Common myeloid progenitor, CD34-positive (primary cell): ENCODE results near the gene E2F6.
A peak's percentile ranks its signal among the peaks of the same experiment; 100 is the strongest.

Experiments used
- CTCF ChIA-PET: fragments of 350-600 bp; sonication (Branson Sonifier 250); formaldehyde crosslinking; loops from one replicate; lab custom pipeline; 2021; ENCODE audit warnings: antibody characterized with exemption; lab: Charles Lee
- POLR2A ChIA-PET: fragments of 350-600 bp; sonication (Branson Sonifier 250); formaldehyde crosslinking; loops from one replicate; lab custom pipeline; 2021; ENCODE audit warnings: antibody characterized with exemption; lab: Charles Lee
- DNase-seq, 3 donors: peaks; one replicate each; pipeline versions ENCODE4 v3.0.0 to v3.0.0-alpha.2; 2013
- H3K27ac ChIP-seq, 2 experiments: 1 replicate in 1 of 2; 2 replicates in 1 of 2; pipeline ENCODE4 v1.7.0; 2013; ENCODE audit warnings: inconsistent platforms in 2 of 2, low read length in 2 of 2, mild to moderate bottlenecking in 2 of 2, low read depth in 1 of 2, moderate library complexity in 1 of 2; ENCODE audit not compliant: severe bottlenecking in 2 of 2, insufficient read depth in 1 of 2, poor library complexity in 1 of 2
- H3K27me3 ChIP-seq, 5 experiments: replicated peaks in 2 of 5; 1 replicate in 3 of 5; 2 replicates in 2 of 5; pipeline versions ENCODE4 v1.6.1 to v1.7.0; 2013; ENCODE audit warnings: low read length in 4 of 5, mild to moderate bottlenecking in 2 of 5, moderate library complexity in 2 of 5, inconsistent platforms in 1 of 5; ENCODE audit not compliant: insufficient read depth in 5 of 5, control insufficient read depth in 4 of 5
- H3K36me3 ChIP-seq, 4 experiments: 1 replicate in 2 of 4; 2 replicates in 2 of 4; pipeline versions ENCODE4 v1.6.1 to v1.7.0; 2013; ENCODE audit warnings: low read length in 3 of 4, control low read depth in 1 of 4, mild to moderate bottlenecking in 1 of 4; ENCODE audit not compliant: control insufficient read depth in 4 of 4, insufficient read depth in 4 of 4
- H3K4me1 ChIP-seq, 4 experiments: 1 replicate in 3 of 4; 2 replicates in 1 of 4; pipeline versions ENCODE4 v1.6.1 to v1.7.1; 2013; ENCODE audit warnings: low read length in 3 of 4, mild to moderate bottlenecking in 3 of 4, control low read depth in 1 of 4, inconsistent platforms in 1 of 4, moderate library complexity in 1 of 4; ENCODE audit not compliant: control insufficient read depth in 4 of 4, insufficient read depth in 4 of 4; ENCODE audit errors: control extremely low read depth in 1 of 4
- H3K4me3 ChIP-seq, 7 experiments: 1 replicate in 4 of 7; 2 replicates in 3 of 7; pipeline versions ENCODE4 v1.5.1 to v1.7.0; 2013; ENCODE audit warnings: mild to moderate bottlenecking in 7 of 7, low read length in 6 of 7, moderate library complexity in 6 of 7, inconsistent platforms in 2 of 7, low read depth in 2 of 7, control low read depth in 1 of 7; ENCODE audit not compliant: insufficient read depth in 4 of 7, control insufficient read depth in 1 of 7; ENCODE audit errors: extremely low read depth in 1 of 7
- H3K9me3 ChIP-seq, 5 experiments: 1 replicate in 4 of 5; 2 replicates in 1 of 5; pipeline versions ENCODE4 v1.6.1 to v1.7.1; 2013; ENCODE audit warnings: low read length in 4 of 5, mild to moderate bottlenecking in 2 of 5, inconsistent platforms in 1 of 5, low read depth in 1 of 5, moderate library complexity in 1 of 5; ENCODE audit not compliant: control insufficient read depth in 4 of 5, insufficient read depth in 2 of 5; ENCODE audit errors: control extremely low read depth in 1 of 5
- WGBS: methylation state at CpG from one replicate; pipeline ENCODE4 v1.1.5; 2013; ENCODE audit not compliant: insufficient coverage; 5-methylcytosine and 5-hydroxymethylcytosine counted together

E2F6 gene

GRCh38 chr2:11465110-11465484 is 864 bp downstream of the E2F6 start:
- POLR2A ChIA-PET, result no interaction called here
- Histone ChIP-seq H3K4me3 (peak overlapping the region in 6 of 7 experiments; percentile 73 to 93 (median 80)), H3K4me1 (peaks cover 0 to 19% (median 14%) of the 10 kb centered on the region in 4 experiments), H3K27ac (peak overlapping the region in 1 of 2 experiments; percentile 70), H3K36me3 (peaks cover 0 to 15% (median 5%) of the 10 kb centered on the region in 4 experiments), H3K9me3 (no peaks in the 10 kb centered on the region), H3K27me3 (no peaks in the 10 kb centered on the region)
- CTCF ChIA-PET, result interaction anchor here (1.0 to 2.3 kb wide), 6 partner anchors 18 to 629 kb away, joined by 3 to 7 read pairs (median 4); a partner anchor contains a TSS
- no peak for DNase-seq
- 50% methylated on average over 4 of the region's 6 CpGs for WGBS

GRCh38 chr2:11459816-11460215 is 6.1 kb downstream of the E2F6 start:
- WGBS, result 100% methylated on average over 4 of the region's 4 CpGs
- POLR2A ChIA-PET, result interaction anchor here (0.6 kb wide), 1 partner anchor 11 kb away, joined by 3 read pairs; no protein-coding TSS in a partner anchor
- H3K4me1 ChIP-seq, result peaks cover 0 to 15% (median 8%) of the 10 kb centered on the region in 4 experiments
- no peak overlapping the region for H3K27ac ChIP-seq
- no peak overlapping the region for H3K4me3 ChIP-seq
- no peak for DNase-seq
- CTCF ChIA-PET, result interaction anchor here (0.7 to 3.3 kb wide), 5 partner anchors 11 to 327 kb away, joined by 3 to 19 read pairs (median 4); a partner anchor contains a TSS
- no peaks in the 10 kb centered on the region for H3K9me3 ChIP-seq
- H3K27me3 ChIP-seq, result no peaks in the 10 kb centered on the region
- peaks cover 2 to 23% (median 7%) of the 10 kb centered on the region in 4 experiments for H3K36me3 ChIP-seq

GRCh38 chr2:11458753-11459152 is 7.2 kb downstream of the E2F6 start:
- POLR2A ChIA-PET, result no interaction called here
- Histone ChIP-seq H3K9me3 (no peaks in the 10 kb centered on the region), H3K27me3 (no peaks in the 10 kb centered on the region), H3K4me3 (no peak overlapping the region), H3K36me3 (peaks cover under 1 to 22% (median 7%) of the 10 kb centered on the region in 4 experiments), H3K27ac (no peak overlapping the region), H3K4me1 (peaks cover 0 to 15% (median 6%) of the 10 kb centered on the region in 4 experiments)
- CTCF ChIA-PET, result interaction anchor here (1.5 to 3.3 kb wide), 6 partner anchors 10 to 326 kb away, joined by 4 to 19 read pairs (median 8); a partner anchor contains a TSS
- DNase-seq, result no peak
- 93% methylated on average over 3 of the region's 3 CpGs for WGBS

- Histone ChIP-seq H3K27ac (no peak overlapping the region), H3K36me3 (peaks cover 0 to 25% (median 8%) of the 10 kb centered on the region in 4 experiments), H3K4me1 (peaks cover 0 to 15% (median 5%) of the 10 kb centered on the region in 4 experiments), H3K4me3 (no peak overlapping the region), H3K27me3 (no peaks in the 10 kb centered on the region), H3K9me3 (no peaks in the 10 kb centered on the region)
- DNase-seq, result no peak
- whole genome bisulfite sequencing, result 100% methylated on average over 1 of the region's 1 CpG
- ChIA-PET CTCF (interaction anchor here (0.8 to 3.3 kb wide), 6 partner anchors 11 to 325 kb away, joined by 3 to 19 read pairs (median 8); a partner anchor contains a TSS), POLR2A (no interaction called here)
Observed at GRCh38 chr2:11457935-11458334, 8.0 kb downstream of the E2F6 start.

GRCh38 chr2:11456251-11456650 is 9.7 kb downstream of the E2F6 start:
- POLR2A ChIA-PET, result interaction anchor here (0.6 kb wide), 1 partner anchor 12 kb away, joined by 3 read pairs; no protein-coding TSS in a partner anchor
- Histone ChIP-seq H3K27me3 (no peaks in the 10 kb centered on the region), H3K36me3 (peaks cover 0 to 30% (median 15%) of the 10 kb centered on the region in 4 experiments), H3K4me1 (peaks cover 0 to 12% (median 5%) of the 10 kb centered on the region in 4 experiments), H3K9me3 (no peaks in the 10 kb centered on the region), H3K27ac (no peak overlapping the region), H3K4me3 (no peak overlapping the region)
- peak in 2 of 3 donors; percentile 38 to 39 for DNase-seq
- CTCF ChIA-PET, result interaction anchor here (0.7 to 1.2 kb wide), 4 partner anchors 18 to 324 kb away, joined by 3 to 5 read pairs (median 4); no protein-coding TSS in a partner anchor
- WGBS, result 0% methylated on average over 2 of the region's 3 CpGs

GRCh38 chr2:11454824-11455223 is 11.1 kb downstream of the E2F6 start:
- H3K4me3 ChIP-seq, result no peak overlapping the region
- H3K27ac ChIP-seq, result no peak overlapping the region
- no peak for DNase-seq
- H3K27me3 ChIP-seq, result no peaks in the 10 kb centered on the region
- 100% methylated on average over 1 of the region's 6 CpGs for WGBS
- H3K4me1 ChIP-seq, result peaks cover 0 to 12% (median 5%) of the 10 kb centered on the region in 4 experiments
- H3K36me3 ChIP-seq, result peaks cover 2 to 38% (median 17%) of the 10 kb centered on the region in 4 experiments
- POLR2A ChIA-PET, result no interaction called here
- H3K9me3 ChIP-seq, result no peaks in the 10 kb centered on the region
- CTCF ChIA-PET, result no interaction called here

- ChIA-PET CTCF (interaction anchor here (0.9 to 2.9 kb wide), 4 partner anchors 214 to 609 kb away, joined by 3 to 6 read pairs (median 3); no protein-coding TSS in a partner anchor), POLR2A (no interaction called here)
- no peaks in the 10 kb centered on the region for H3K9me3 ChIP-seq
- H3K4me1 ChIP-seq, result peaks cover 0 to 3% (median under 1%) of the 10 kb centered on the region in 4 experiments
- H3K36me3 ChIP-seq, result peaks cover 10 to 59% (median 36%) of the 10 kb centered on the region in 4 experiments
- no peak for DNase-seq
- H3K4me3 ChIP-seq, result no peak overlapping the region
- no peaks in the 10 kb centered on the region for H3K27me3 ChIP-seq
- 100% methylated on average over 2 of the region's 2 CpGs for WGBS
- no peak overlapping the region for H3K27ac ChIP-seq
Observed at GRCh38 chr2:11450791-11451190, 15.2 kb downstream of the E2F6 start.
